Common myeloid progenitor, CD34-positive (primary cell): ENCODE results near the gene FMC1.
"Not testable (repeated sequence)": the region's sequence is repeated elsewhere in the genome, so short reads cannot be mapped to it uniquely, and the experiment has no call there.

Source experiments
- CTCF ChIA-PET: fragments of 350-600 bp; sonication (Branson Sonifier 250); formaldehyde crosslinking; loops from one replicate; lab custom pipeline; 2021; ENCODE audit warnings: antibody characterized with exemption; lab: Charles Lee
- POLR2A ChIA-PET: fragments of 350-600 bp; sonication (Branson Sonifier 250); formaldehyde crosslinking; loops from one replicate; lab custom pipeline; 2021; ENCODE audit warnings: antibody characterized with exemption; lab: Charles Lee
- DNase-seq, 3 donors: peaks; one replicate each; pipeline versions ENCODE4 v3.0.0 to v3.0.0-alpha.2; 2013
- H3K27ac ChIP-seq, 2 experiments: 1 replicate in 1 of 2; 2 replicates in 1 of 2; pipeline ENCODE4 v1.7.0; 2013; ENCODE audit warnings: inconsistent platforms in 2 of 2, low read length in 2 of 2, mild to moderate bottlenecking in 2 of 2, low read depth in 1 of 2, moderate library complexity in 1 of 2; ENCODE audit not compliant: severe bottlenecking in 2 of 2, insufficient read depth in 1 of 2, poor library complexity in 1 of 2
- H3K27me3 ChIP-seq, 5 experiments: replicated peaks in 2 of 5; 1 replicate in 3 of 5; 2 replicates in 2 of 5; pipeline versions ENCODE4 v1.6.1 to v1.7.0; 2013; ENCODE audit warnings: low read length in 4 of 5, mild to moderate bottlenecking in 2 of 5, moderate library complexity in 2 of 5, inconsistent platforms in 1 of 5; ENCODE audit not compliant: insufficient read depth in 5 of 5, control insufficient read depth in 4 of 5
- H3K36me3 ChIP-seq, 4 experiments: 1 replicate in 2 of 4; 2 replicates in 2 of 4; pipeline versions ENCODE4 v1.6.1 to v1.7.0; 2013; ENCODE audit warnings: low read length in 3 of 4, control low read depth in 1 of 4, mild to moderate bottlenecking in 1 of 4; ENCODE audit not compliant: control insufficient read depth in 4 of 4, insufficient read depth in 4 of 4
- H3K4me1 ChIP-seq, 4 experiments: 1 replicate in 3 of 4; 2 replicates in 1 of 4; pipeline versions ENCODE4 v1.6.1 to v1.7.1; 2013; ENCODE audit warnings: low read length in 3 of 4, mild to moderate bottlenecking in 3 of 4, control low read depth in 1 of 4, inconsistent platforms in 1 of 4, moderate library complexity in 1 of 4; ENCODE audit not compliant: control insufficient read depth in 4 of 4, insufficient read depth in 4 of 4; ENCODE audit errors: control extremely low read depth in 1 of 4
- H3K4me3 ChIP-seq, 7 experiments: 1 replicate in 4 of 7; 2 replicates in 3 of 7; pipeline versions ENCODE4 v1.5.1 to v1.7.0; 2013; ENCODE audit warnings: mild to moderate bottlenecking in 7 of 7, low read length in 6 of 7, moderate library complexity in 6 of 7, inconsistent platforms in 2 of 7, low read depth in 2 of 7, control low read depth in 1 of 7; ENCODE audit not compliant: insufficient read depth in 4 of 7, control insufficient read depth in 1 of 7; ENCODE audit errors: extremely low read depth in 1 of 7
- H3K9me3 ChIP-seq, 5 experiments: 1 replicate in 4 of 5; 2 replicates in 1 of 5; pipeline versions ENCODE4 v1.6.1 to v1.7.1; 2013; ENCODE audit warnings: low read length in 4 of 5, mild to moderate bottlenecking in 2 of 5, inconsistent platforms in 1 of 5, low read depth in 1 of 5, moderate library complexity in 1 of 5; ENCODE audit not compliant: control insufficient read depth in 4 of 5, insufficient read depth in 2 of 5; ENCODE audit errors: control extremely low read depth in 1 of 5
- WGBS: methylation state at CpG from one replicate; pipeline ENCODE4 v1.1.5; 2013; ENCODE audit not compliant: insufficient coverage; 5-methylcytosine and 5-hydroxymethylcytosine counted together

FMC1 gene

DNA sequence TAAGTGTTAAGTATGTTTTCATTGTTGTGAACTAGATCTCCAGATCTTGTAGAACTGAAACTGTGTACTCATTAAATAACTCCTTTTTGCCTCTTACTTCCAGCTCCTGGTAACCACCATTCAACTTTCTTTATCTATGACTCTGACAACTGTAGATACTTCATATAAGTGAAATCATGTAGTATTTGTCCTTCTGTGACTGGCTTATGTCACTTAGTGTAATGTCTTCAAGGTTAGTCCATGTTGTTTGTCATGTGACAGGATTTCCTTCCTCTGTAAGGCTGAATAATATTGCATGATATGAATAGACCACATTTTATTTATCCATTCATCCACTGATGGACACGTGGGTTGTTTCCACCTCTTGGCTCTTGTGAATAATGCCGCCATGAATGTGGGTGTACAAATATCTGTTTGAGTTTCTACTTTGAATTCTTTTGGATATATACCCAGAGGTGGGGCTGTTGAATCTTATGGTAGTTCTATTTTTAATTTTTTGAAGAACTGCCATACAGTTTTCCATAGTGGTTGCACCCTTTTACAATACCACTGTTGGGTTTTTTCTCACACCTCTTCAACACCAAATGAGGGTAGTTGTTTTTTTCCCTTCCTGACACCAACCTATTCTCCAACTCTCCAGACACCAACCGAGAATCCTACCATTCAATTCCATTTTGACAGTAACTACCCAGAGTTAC is 10.7 kb upstream of the FMC1 start:
- 100% methylated on average over 1 of the region's 3 CpGs for WGBS
- H3K9me3 ChIP-seq: no peaks in the 10 kb centered on the region
- POLR2A ChIA-PET: no interaction called here
- H3K27ac ChIP-seq: no peak overlapping the region
- no peaks in the 10 kb centered on the region for H3K36me3 ChIP-seq
- CTCF ChIA-PET: interaction anchor here (0.6 to 1.9 kb wide), 3 partner anchors 9 to 39 kb away, joined by 3 to 7 read pairs (median 3); no protein-coding TSS in a partner anchor
- H3K4me1 ChIP-seq: no peaks in the 10 kb centered on the region
- H3K4me3 ChIP-seq: no peak overlapping the region
- DNase-seq: peak in 1 of 3 donors; percentile 7
- H3K27me3 ChIP-seq: no peaks in the 10 kb centered on the region

DNA sequence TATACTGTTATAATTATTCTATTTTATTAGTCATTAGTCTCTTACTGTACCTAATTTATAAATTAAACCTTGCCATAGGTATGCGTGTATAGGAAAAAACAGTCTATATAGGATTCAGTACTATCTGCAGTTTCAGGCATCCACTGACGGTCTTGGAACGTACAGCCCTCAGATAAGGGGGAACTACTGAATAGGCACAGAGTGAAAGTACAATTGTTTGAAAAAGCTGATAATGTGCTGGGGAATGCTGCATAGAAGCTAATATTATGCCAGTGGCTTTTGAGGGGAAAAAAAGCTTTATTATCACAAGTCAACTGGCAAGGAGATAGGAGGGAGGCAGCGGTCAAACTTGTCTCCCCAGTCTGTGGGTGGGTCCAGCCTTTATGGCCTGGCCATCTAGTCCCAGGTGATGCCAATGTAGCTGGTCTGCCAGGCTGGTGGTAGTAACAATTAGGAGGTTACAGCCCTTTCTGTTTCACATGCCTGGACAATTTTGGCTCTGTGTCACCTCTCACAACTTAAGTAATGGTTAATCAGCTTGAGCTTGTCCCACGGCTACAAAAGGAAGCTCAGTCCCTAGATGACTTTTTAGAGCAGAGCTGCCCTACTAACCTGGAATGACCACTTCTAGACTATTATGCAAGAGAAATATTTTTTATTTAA is 8.3 kb upstream of the FMC1 start:
- Histone ChIP-seq H3K27ac (no peak overlapping the region), H3K9me3 (no peaks in the 10 kb centered on the region), H3K4me1 (no peaks in the 10 kb centered on the region), H3K4me3 (no peak overlapping the region), H3K27me3 (no peaks in the 10 kb centered on the region), H3K36me3 (no peaks in the 10 kb centered on the region)
- ChIA-PET POLR2A (no interaction called here), CTCF (interaction anchor here (0.6 to 1.0 kb wide), 4 partner anchors 9 to 31 kb away, joined by 3 to 4 read pairs (median 3); no protein-coding TSS in a partner anchor)
- DNase-seq: peak in 1 of 3 donors; percentile 22
- 93% methylated on average over 3 of the region's 5 CpGs for WGBS

GRCh38 chr7:139333443-139333842 is 7.7 kb upstream of the FMC1 start:
- H3K9me3 ChIP-seq, POLR2A ChIA-PET, H3K36me3 ChIP-seq, H3K27me3 ChIP-seq, H3K4me3 ChIP-seq, DNase-seq, H3K4me1 ChIP-seq, H3K27ac ChIP-seq: not testable (repeated sequence)
- WGBS: 100% methylated on average over 2 of the region's 13 CpGs
- CTCF ChIA-PET: interaction anchor here (0.6 to 1.0 kb wide), 4 partner anchors 10 to 31 kb away, joined by 3 to 4 read pairs (median 3); no protein-coding TSS in a partner anchor

GRCh38 chr7:139334399-139335150 is 6.6 kb upstream of the FMC1 start:
- H3K27ac ChIP-seq: no peak overlapping the region
- no peaks in the 10 kb centered on the region for H3K27me3 ChIP-seq
- H3K4me1 ChIP-seq: no peaks in the 10 kb centered on the region
- no peaks in the 10 kb centered on the region for H3K36me3 ChIP-seq
- ChIA-PET POLR2A (no interaction called here), CTCF (interaction anchor here (0.9 kb wide), 1 partner anchor 489 kb away, joined by 3 read pairs; no protein-coding TSS in a partner anchor)
- 100% methylated on average over 3 of the region's 4 CpGs for WGBS
- no peak overlapping the region for H3K4me3 ChIP-seq
- no peaks in the 10 kb centered on the region for H3K9me3 ChIP-seq
- DNase-seq: no peak

DNA sequence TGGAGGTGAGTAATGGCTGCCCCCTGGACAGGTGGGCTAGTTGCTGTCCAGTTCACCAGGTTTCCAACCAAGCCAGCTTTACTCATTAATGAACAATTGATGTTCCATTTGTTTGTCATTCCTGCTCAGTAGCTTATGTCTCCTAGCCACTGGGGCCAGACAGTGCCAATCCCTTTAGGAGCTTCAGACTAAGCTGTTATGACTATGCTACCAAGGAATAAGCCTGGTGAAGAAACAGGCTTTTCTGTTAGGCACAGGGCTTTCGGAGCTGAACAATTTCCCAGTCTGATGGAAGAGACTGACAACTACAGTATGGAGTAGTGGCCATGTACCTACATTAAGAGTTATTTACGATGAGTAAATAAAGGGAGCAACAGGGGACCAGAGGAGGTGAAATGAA is 2.1 kb upstream of the FMC1 start:
- DNase-seq: no peak
- Histone ChIP-seq H3K36me3 (peaks cover 0 to 2% (median 0%) of the 10 kb centered on the region in 4 experiments), H3K27ac (no peak overlapping the region), H3K4me1 (peaks cover 5 to 15% (median 11%) of the 10 kb centered on the region in 4 experiments), H3K27me3 (no peaks in the 10 kb centered on the region), H3K4me3 (no peak overlapping the region), H3K9me3 (peaks cover 0 to 2% (median 0%) of the 10 kb centered on the region in 5 experiments)
- 93% methylated on average over 2 of the region's 2 CpGs for WGBS
- POLR2A ChIA-PET: interaction anchor here (0.6 kb wide), 1 partner anchor 120 kb away, joined by 3 read pairs; no protein-coding TSS in a partner anchor
- CTCF ChIA-PET: interaction anchor here (0.7 to 5.1 kb wide), 5 partner anchors 9 to 46 kb away, joined by 3 to 22 read pairs (median 3); no protein-coding TSS in a partner anchor

DNA sequence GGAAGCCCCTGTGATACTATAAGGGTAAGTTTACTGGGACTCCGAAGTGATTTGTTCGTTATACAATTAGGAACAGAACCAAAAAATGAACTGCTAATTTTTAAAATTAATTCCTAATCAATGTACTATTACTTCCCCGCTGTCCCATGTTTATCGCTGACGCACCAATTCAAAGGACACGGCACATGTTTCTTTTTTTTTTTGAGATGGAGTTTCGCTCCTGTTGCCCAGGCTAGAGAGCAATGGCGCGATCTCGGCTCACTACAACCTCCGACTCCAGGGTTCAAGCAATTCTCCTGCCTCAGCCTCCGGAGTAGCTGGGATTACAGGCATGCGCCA is 1.5 kb upstream of the FMC1 start:
- ChIA-PET CTCF (interaction anchor here (0.7 to 5.1 kb wide), 5 partner anchors 10 to 46 kb away, joined by 3 to 22 read pairs (median 3); no protein-coding TSS in a partner anchor), POLR2A (interaction anchor here (2.5 kb wide), 1 partner anchor 20 kb away, joined by 15 read pairs; the partner anchor contains the start of gene LUC7L2)
- H3K9me3 ChIP-seq: peaks cover 0 to 2% (median 0%) of the 10 kb centered on the region in 5 experiments
- no peaks in the 10 kb centered on the region for H3K27me3 ChIP-seq
- no peak for DNase-seq
- peaks cover 0 to 2% (median 0%) of the 10 kb centered on the region in 4 experiments for H3K36me3 ChIP-seq
- H3K27ac ChIP-seq: peak overlapping the region in 1 of 2 experiments; percentile 99
- peak overlapping the region in 6 of 7 experiments; percentile 19 to 100 (median 98) for H3K4me3 ChIP-seq
- WGBS: 78% methylated on average over 10 of the region's 13 CpGs
- H3K4me1 ChIP-seq: peaks cover 5 to 15% (median 11%) of the 10 kb centered on the region in 4 experiments
